Testis (tissue), 3 donors: Measurements from ENCODE around the gene PSMG2. TPM values are rescaled to one million over a fixed set of nuclear protein-coding genes. Genes with fewer than 3 reads are reported as not detected.

Source experiments
- DNase-seq: peaks from one replicate; pipeline ENCODE4 v3.0.0-alpha.2; 2019
- H3K27ac ChIP-seq, 2 donors: fragments of 200-600 bp; sonication (generic); one replicate each; pipeline ENCODE4 v1.5.1; 2019
- H3K27me3 ChIP-seq: fragments of 200-600 bp; sonication (generic); one replicate; pipeline ENCODE4 v1.5.1; 2019
- H3K36me3 ChIP-seq: fragments of 200-600 bp; sonication (generic); one replicate; pipeline ENCODE4 v1.5.1; 2017; ENCODE audit warnings: low read depth; ENCODE audit errors: missing control alignments
- H3K4me1 ChIP-seq: fragments of 200-600 bp; sonication (generic); one replicate; pipeline ENCODE4 v1.5.1; 2019
- H3K4me3 ChIP-seq, 2 donors: fragments of 200-600 bp; sonication (generic); one replicate each; pipeline ENCODE4 v1.5.1; 2017 to 2019
- H3K9me3 ChIP-seq: fragments of 200-600 bp; sonication (generic); one replicate; pipeline ENCODE4 v1.5.1; 2017
- POLR2A ChIP-seq: fragments of 450-650 bp; IDR thresholded peaks from one replicate; pipeline ENCODE4 v1.6.1; 2017; ENCODE audit warnings: antibody characterized with exemption, mild to moderate bottlenecking, moderate library complexity
- WGBS, 2 donors: methylation state at CpG; one replicate each; pipeline ENCODE4 v1.1.5; 2018; 5-methylcytosine and 5-hydroxymethylcytosine counted together
- intact Hi-C: fragments of 100-400 bp; cut with DNase I; formaldehyde crosslinking; loops from one replicate; pipeline ENCODE4 v1.15.1; 2023; ENCODE audit warnings: low total_unique reads
- polyA plus RNA-seq: library from polyadenylated mRNA; stranded (reverse); fragments of 350-450 nt; fragmentation: Illumina TruSeq; extraction: RNeasy Lipid Tissue Mini Kit (QIAGEN cat#74804); gene quantifications from one replicate; pipeline ENCODE4 v1.2.3, GENCODE V29; 2014; ENCODE audit warnings: low read depth, low replicate concordance; ENCODE audit not compliant: insufficient read depth
- total RNA-seq, 2 donors: library from RNA; depleted of rRNA; stranded (reverse); fragments of >200 nt; gene quantifications; one replicate each; pipeline ENCODE4 v1.2.3, GENCODE V29; 2016
- TF ChIP-seq, protein P1 (sequence below), 3 experiments: fragments of 450-650 bp in 2 of 3; fragments of 200-600 bp in 1 of 3; sonication (generic) in 1 of 3; IDR thresholded peaks; one replicate each; pipeline ENCODE4 v1.5.1; 2016 to 2019; ENCODE audit warnings: antibody characterized with exemption in 3 of 3, mild to moderate bottlenecking in 2 of 3, moderate library complexity in 1 of 3

Gene PSMG2
- total and polyA plus RNA-seq, 3 donors from 2014 or later: 114 to 257 (median 132) TPM

DNA sequence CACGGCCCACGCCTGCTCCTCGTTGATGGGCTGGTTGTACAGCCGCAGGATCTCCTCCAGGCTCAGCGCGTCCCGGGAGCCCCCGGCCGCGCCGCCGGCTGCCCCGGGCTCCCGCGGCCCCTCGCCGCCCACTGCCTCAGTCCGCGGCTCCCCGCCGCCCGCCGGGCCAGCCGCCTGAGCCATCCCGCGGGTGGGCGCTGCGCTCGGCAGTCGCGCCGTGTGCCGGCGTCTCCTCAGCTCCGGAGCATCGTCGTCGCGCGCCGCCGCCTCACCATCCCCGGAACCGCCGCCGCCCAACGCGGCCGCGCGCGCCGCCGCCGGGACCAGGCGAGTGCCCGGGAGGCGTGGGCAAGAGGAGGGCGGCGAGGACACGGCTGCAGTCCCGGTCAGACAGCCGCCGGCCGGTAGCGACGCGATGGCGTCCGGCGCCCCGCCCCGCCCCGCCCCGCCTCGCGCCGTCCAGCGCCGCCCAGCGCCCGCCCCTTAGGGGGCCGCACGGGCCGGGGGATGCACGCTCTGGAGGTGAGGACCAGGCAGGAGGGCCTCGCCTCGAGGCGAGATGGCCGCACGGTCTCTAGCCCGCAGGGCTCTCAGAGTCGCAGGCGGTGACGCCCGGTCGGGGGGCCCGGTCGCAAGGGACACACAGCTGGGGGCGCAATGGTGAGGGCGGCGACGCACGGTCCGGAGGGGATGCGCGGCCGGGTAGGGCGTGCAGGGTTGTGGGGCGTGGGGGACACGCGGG is 45.0 kb upstream of the PSMG2 start, which contains the start of gene SPIRE1:
Gene SPIRE1, minus strand, starts transcription at position 424 of the 742 bp plus-strand sequence. Its CDS starts 241 bp downstream, at position 183.
- Histone ChIP-seq H3K4me3 (peak within 1 kb of the TSS; percentile 86 to 93), H3K4me1 (peaks cover 18% of the 10 kb centered on the region), H3K36me3 (no peaks in the 10 kb centered on the region), H3K27me3 (no peaks in the 10 kb centered on the region), H3K27ac (peak within 1 kb of the TSS; percentile 96 to 98), H3K9me3 (no peaks in the 10 kb centered on the region)
- 1% methylated on average over 43 of the region's 112 CpGs; no CpG with 5 or more reads in 1 of the 2 donors for WGBS, 2 donors
- TF ChIP-seq POLR2A: no peak
- TF ChIP-seq, protein P1, sequence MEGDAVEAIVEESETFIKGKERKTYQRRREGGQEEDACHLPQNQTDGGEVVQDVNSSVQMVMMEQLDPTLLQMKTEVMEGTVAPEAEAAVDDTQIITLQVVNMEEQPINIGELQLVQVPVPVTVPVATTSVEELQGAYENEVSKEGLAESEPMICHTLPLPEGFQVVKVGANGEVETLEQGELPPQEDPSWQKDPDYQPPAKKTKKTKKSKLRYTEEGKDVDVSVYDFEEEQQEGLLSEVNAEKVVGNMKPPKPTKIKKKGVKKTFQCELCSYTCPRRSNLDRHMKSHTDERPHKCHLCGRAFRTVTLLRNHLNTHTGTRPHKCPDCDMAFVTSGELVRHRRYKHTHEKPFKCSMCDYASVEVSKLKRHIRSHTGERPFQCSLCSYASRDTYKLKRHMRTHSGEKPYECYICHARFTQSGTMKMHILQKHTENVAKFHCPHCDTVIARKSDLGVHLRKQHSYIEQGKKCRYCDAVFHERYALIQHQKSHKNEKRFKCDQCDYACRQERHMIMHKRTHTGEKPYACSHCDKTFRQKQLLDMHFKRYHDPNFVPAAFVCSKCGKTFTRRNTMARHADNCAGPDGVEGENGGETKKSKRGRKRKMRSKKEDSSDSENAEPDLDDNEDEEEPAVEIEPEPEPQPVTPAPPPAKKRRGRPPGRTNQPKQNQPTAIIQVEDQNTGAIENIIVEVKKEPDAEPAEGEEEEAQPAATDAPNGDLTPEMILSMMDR (IDR thresholded peaks at IDR 0.05): peak in 1 of 3 experiments; percentile 12
- intact Hi-C loops: loop anchor here (5.0 to 10.0 kb wide), 3 partner anchors 266 to 373 kb away; partner anchors contain the start of gene AFG3L2
- peak; percentile 79 for DNase-seq

DNA sequence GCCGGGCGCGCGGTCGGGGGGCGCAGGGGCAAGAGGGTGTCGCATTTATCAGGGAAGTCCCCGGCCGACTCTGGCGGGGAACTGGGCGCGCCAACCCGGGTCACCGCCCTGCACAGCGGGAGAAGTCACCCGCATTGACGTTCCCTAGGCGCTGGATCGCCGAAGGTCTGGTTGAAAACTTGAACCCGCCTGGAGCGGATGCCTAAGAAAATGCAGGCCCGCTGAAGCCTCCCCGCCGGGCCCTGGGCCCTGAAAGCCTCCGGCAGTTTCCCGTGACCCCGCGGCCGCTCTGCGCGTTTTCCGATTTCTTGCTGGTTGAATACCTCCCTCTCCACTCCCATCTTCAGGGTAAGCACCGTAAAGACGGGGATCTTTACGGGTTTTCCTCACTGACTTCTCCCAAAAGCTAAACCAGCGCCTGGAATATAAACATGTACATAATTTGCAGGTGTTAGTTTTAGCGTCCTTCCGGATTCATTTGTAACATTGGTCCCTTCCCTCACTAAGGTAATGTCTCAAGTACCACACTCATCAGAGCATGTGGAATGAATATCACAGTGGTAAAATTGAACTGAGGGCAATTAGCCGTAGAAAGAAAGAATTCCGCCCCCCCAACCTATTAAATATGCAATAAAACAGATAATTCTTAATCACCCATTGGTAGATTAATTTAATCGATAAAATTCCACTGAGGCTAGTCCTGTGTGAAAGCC is 44.3 kb upstream of the PSMG2 start:
- TF ChIP-seq, protein P1 (IDR thresholded peaks at IDR 0.05): no peak
- Histone ChIP-seq H3K27ac (peak overlapping the region; percentile 82 to 98), H3K27me3 (no peaks in the 10 kb centered on the region), H3K36me3 (no peaks in the 10 kb centered on the region), H3K9me3 (no peaks in the 10 kb centered on the region), H3K4me1 (peaks cover 13% of the 10 kb centered on the region), H3K4me3 (peak overlapping the region; percentile 65 to 86)
- WGBS, 2 donors: 21 to 30% methylated on average over 21 to 32 of the region's 42 CpGs
- intact Hi-C loops: loop anchor here (5.0 to 10.0 kb wide), 3 partner anchors 266 to 374 kb away; partner anchors contain the start of gene AFG3L2
- DNase-seq: peak; percentile 63

DNA sequence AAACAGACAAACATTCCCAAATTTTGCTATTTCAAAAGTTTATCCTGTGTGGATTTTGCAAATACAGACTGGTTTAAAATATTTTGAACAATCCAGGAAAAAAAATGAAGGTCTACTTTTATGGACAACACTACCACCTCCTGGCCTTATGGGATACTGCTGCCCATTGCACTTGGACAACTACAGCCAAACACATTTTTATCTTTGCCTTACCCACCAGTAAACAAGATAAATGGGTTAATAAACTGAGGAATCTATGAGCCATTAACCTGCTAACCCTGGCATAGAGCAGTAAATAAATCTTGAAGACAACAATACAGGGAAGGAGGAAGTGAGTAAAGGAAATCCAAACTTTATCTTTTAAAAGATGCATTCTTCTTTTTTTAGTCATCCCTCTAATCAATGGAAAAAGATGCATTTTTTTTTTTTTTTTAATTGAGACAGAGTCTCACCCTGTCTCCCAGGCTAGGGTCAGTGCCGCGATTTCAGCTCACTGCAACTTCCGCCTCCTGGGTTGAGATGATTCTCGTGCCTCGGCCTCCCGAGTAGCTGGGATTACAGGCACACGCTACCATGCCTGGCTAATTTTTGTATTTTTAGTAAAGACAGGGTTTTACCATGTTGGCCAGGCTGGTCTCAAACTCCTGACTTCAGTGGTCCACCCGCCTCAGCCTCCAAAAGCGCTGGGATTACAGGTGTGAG is 42.8 kb upstream of the PSMG2 start:
- TF ChIP-seq, protein P1 (IDR thresholded peaks at IDR 0.05): peak; percentile 83 to 94 (median 90)
- no peak for TF ChIP-seq POLR2A
- DNase-seq: peak; percentile 55
- intact Hi-C loops: loop anchor here (5.0 to 10.0 kb wide), 3 partner anchors 268 to 375 kb away; partner anchors contain the start of gene AFG3L2
- Histone ChIP-seq H3K36me3 (no peaks in the 10 kb centered on the region), H3K4me3 (no peak overlapping the region), H3K27me3 (no peaks in the 10 kb centered on the region), H3K9me3 (no peaks in the 10 kb centered on the region), H3K4me1 (peaks cover 13% of the 10 kb centered on the region), H3K27ac (no peak overlapping the region)
- 79 to 88% methylated on average over 9 of the region's 9 CpGs for WGBS, 2 donors

GRCh38 chr18:12668041-12668440 is 34.8 kb upstream of the PSMG2 start:
- Histone ChIP-seq H3K9me3 (no peaks in the 10 kb centered on the region), H3K27me3 (no peaks in the 10 kb centered on the region), H3K4me1 (no peaks in the 10 kb centered on the region), H3K36me3 (no peaks in the 10 kb centered on the region), H3K27ac (no peak overlapping the region), H3K4me3 (no peak overlapping the region)
- intact Hi-C loops: no loop called here
- DNase-seq: no peak
- TF ChIP-seq, protein P1 (IDR thresholded peaks at IDR 0.05): no peak
- no peak for TF ChIP-seq POLR2A
- WGBS, 2 donors: 95 to 97% methylated on average over 5 of the region's 5 CpGs
